Ishikawa (cell line): Measurements from ENCODE around the gene TSPEAR.
"Not testable (repeated sequence)": the region's sequence is repeated elsewhere in the genome, so short reads cannot be mapped to it uniquely, and the experiment has no call there.

Experiments used
- EP300 ChIP-seq: IDR thresholded peaks from 2 replicates; pipeline ENCODE4 v1.6.1; 2012; ENCODE audit warnings: borderline replicate concordance
- ZBTB7A ChIP-seq: IDR thresholded peaks from 2 replicates; pipeline ENCODE4 v1.6.1; 2012; ENCODE audit warnings: low read depth
- TF ChIP-seq, protein P1 (sequence below): IDR thresholded peaks from 2 replicates; pipeline ENCODE4 v1.6.1; 2012; ENCODE audit warnings: low read depth, mild to moderate bottlenecking
- TF ChIP-seq, protein P2 (sequence below): IDR thresholded peaks from 2 replicates; pipeline ENCODE4 v1.6.1; 2012
- TF ChIP-seq, protein P3 (sequence below): IDR thresholded peaks from 2 replicates; pipeline ENCODE4 v1.6.1; 2012

DNA sequence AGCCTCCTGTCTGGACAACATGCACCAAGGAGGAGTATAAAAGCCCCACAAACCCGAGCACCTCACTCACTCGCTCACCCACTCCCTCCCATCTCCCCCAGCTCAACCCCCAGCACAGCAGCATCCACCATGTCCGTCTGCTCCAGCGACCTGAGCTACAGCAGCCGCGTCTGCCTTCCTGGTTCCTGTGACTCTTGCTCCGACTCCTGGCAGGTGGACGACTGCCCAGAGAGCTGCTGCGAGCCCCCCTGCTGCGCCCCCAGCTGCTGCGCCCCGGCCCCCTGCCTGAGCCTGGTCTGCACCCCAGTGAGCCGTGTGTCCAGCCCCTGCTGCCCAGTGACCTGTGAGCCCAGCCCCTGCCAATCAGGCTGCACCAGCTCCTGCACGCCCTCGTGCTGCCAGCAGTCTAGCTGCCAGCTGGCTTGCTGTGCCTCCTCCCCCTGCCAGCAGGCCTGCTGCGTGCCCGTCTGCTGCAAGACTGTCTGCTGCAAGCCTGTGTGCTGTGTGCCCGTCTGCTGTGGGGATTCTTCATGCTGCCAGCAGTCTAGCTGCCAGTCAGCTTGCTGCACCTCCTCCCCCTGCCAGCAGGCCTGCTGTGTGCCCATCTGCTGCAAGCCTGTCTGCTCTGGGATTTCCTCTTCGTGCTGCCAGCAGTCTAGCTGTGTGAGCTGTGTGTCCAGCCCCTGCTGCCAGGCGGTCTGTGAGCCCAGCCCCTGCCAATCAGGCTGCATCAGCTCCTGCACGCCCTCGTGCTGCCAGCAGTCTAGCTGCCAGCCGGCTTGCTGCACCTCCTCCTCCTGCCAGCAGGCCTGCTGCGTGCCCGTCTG is 137.5 kb downstream of the TSPEAR start, which contains the start of gene KRTAP10-4:
- TF ChIP-seq, protein P1, sequence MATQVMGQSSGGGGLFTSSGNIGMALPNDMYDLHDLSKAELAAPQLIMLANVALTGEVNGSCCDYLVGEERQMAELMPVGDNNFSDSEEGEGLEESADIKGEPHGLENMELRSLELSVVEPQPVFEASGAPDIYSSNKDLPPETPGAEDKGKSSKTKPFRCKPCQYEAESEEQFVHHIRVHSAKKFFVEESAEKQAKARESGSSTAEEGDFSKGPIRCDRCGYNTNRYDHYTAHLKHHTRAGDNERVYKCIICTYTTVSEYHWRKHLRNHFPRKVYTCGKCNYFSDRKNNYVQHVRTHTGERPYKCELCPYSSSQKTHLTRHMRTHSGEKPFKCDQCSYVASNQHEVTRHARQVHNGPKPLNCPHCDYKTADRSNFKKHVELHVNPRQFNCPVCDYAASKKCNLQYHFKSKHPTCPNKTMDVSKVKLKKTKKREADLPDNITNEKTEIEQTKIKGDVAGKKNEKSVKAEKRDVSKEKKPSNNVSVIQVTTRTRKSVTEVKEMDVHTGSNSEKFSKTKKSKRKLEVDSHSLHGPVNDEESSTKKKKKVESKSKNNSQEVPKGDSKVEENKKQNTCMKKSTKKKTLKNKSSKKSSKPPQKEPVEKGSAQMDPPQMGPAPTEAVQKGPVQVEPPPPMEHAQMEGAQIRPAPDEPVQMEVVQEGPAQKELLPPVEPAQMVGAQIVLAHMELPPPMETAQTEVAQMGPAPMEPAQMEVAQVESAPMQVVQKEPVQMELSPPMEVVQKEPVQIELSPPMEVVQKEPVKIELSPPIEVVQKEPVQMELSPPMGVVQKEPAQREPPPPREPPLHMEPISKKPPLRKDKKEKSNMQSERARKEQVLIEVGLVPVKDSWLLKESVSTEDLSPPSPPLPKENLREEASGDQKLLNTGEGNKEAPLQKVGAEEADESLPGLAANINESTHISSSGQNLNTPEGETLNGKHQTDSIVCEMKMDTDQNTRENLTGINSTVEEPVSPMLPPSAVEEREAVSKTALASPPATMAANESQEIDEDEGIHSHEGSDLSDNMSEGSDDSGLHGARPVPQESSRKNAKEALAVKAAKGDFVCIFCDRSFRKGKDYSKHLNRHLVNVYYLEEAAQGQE, result not testable (repeated sequence)
- TF ChIP-seq ZBTB7A, result not testable (repeated sequence)
- TF ChIP-seq, protein P2, sequence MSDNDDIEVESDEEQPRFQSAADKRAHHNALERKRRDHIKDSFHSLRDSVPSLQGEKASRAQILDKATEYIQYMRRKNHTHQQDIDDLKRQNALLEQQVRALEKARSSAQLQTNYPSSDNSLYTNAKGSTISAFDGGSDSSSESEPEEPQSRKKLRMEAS, result not testable (repeated sequence)
- TF ChIP-seq, protein P3, sequence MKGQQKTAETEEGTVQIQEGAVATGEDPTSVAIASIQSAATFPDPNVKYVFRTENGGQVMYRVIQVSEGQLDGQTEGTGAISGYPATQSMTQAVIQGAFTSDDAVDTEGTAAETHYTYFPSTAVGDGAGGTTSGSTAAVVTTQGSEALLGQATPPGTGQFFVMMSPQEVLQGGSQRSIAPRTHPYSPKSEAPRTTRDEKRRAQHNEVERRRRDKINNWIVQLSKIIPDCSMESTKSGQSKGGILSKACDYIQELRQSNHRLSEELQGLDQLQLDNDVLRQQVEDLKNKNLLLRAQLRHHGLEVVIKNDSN, result not testable (repeated sequence)
- peak; percentile 43; the same call in 1 of the 2 replicates for TF ChIP-seq EP300
